GM12865 (cell line): ENCODE data around the gene MT1G.

Experiments
- DNase-seq: peaks from one replicate; pipeline ENCODE4 v3.0.0; 2010; ENCODE audit warnings: low read depth
- H3K4me3 ChIP-seq: 2 replicates; pipeline ENCODE4 v1.5.1; 2011; ENCODE audit warnings: mild to moderate bottlenecking, low read depth, low read length, control low read depth
- TF ChIP-seq, protein P1 (sequence below): IDR thresholded peaks from 2 replicates; pipeline ENCODE4 v1.5.1; 2011; ENCODE audit warnings: low read length, control low read depth, low read depth, inconsistent platforms; ENCODE audit not compliant: insufficient read depth; ENCODE audit errors: missing control alignments

Gene MT1G

DNA sequence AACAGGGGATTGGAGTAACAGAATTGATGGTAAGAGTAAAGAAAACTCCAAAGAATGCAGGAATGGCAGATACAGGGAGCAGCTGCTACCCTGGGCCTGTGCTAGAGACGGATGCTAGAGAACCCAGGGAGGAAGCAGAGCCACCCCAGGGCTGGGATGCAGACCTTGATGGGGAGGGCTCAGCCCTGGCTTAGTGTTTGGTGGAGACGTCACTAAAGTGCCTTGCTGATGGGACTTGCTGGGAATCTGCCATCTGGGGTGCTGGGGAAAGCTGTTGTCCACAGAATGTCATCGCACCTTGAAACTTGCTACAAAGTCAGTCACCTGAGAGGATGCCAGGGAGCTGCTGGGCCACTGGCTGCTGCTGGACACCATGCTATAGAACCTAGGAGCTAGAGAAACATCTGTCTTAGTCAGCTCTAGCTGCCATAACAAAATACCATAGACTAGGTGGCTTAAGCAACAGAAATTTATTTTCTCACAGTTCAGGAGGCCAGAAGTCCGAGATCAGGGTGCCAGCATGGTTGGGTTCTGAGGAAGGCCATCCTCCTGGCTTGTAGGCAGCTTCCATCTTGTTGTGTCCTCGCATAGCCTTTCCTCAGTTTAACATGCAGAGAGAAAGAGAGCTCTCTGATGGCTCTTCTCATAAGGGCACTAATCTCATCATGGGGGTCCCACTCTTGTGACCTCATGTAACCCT is 29.7 kb upstream of the MT1G start:
- H3K4me3 ChIP-seq: no peak overlapping the region
- TF ChIP-seq, protein P1, sequence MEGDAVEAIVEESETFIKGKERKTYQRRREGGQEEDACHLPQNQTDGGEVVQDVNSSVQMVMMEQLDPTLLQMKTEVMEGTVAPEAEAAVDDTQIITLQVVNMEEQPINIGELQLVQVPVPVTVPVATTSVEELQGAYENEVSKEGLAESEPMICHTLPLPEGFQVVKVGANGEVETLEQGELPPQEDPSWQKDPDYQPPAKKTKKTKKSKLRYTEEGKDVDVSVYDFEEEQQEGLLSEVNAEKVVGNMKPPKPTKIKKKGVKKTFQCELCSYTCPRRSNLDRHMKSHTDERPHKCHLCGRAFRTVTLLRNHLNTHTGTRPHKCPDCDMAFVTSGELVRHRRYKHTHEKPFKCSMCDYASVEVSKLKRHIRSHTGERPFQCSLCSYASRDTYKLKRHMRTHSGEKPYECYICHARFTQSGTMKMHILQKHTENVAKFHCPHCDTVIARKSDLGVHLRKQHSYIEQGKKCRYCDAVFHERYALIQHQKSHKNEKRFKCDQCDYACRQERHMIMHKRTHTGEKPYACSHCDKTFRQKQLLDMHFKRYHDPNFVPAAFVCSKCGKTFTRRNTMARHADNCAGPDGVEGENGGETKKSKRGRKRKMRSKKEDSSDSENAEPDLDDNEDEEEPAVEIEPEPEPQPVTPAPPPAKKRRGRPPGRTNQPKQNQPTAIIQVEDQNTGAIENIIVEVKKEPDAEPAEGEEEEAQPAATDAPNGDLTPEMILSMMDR: no peak
- DNase-seq: no peak

DNA sequence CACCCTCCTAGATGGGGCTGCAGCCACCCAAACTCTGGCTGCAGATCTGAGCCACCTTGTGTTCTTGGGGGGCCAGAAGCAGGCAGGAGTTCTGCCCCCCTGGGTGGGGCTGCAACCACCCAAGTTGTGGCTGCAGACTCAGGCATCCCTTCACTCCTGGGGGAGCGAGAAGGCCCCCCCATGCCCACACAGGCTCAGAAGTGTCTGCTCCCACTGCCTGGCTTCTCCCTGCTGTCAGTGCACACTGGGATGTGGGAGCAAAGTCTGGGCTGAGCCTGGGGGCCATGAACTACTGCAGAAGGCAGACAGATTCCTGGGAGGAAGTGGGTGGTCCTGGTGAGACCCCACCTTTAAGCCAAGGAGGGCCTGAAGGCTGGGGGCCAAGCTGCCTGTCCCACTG is 27.4 kb upstream of the MT1G start:
- no peak overlapping the region for H3K4me3 ChIP-seq
- no peak for DNase-seq
- TF ChIP-seq, protein P1: no peak

DNA sequence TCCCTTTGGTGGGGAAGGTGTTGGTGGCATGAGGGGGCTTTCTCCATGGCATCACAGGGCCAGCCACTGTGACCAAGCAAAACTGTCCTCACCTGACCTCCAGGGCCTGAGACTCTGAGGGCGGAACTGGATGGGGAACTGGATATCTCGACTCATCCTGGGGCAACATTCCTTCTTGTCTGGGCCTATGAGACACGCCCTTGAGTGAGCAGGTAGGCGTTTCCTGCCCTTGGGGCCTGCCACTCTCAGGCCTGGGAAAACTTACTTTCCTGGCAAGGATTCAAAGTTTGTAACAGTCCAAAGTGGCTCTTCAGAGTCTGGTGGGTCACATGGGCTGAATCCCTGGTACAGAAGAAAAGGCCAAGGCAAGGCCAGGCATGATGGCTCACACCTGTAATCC is 24.0 kb upstream of the MT1G start:
- no peak overlapping the region for H3K4me3 ChIP-seq
- no peak for DNase-seq
- TF ChIP-seq, protein P1: no peak

DNA sequence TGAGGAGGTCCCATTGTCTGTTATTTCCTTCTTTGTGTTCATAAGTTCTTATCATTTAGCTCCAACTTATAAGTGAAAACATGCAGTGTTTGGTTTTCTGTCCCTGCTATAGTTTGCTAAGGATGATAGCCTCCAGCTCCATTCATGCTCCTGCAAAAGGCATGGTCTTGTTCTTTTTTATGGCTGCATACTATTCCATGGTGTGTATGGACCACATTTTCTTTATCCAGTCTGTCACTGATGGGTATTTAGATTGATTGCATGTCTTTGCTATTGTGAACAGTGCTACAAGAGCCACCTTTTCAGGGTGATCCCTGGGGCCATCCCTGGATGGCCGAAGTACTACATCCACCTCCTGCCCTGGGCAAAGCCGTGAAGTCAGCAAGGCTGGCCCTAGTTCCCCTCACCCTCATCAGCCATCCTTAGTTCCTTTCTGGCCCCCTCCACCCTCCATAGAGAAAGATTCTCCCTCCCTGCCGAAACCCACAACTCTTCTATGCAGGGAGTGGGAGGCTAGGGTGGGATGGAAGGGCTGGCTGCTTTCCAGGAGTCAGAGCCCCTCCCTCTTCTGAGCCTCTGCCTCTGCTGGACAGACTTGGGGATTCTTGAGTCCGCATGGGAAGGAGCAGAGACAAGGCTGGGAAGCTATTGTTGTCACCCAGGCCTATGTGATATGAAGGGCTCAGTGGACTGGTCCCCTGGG is 22.7 kb upstream of the MT1G start:
- H3K4me3 ChIP-seq: no peak overlapping the region
- no peak for DNase-seq
- TF ChIP-seq, protein P1: no peak

DNA sequence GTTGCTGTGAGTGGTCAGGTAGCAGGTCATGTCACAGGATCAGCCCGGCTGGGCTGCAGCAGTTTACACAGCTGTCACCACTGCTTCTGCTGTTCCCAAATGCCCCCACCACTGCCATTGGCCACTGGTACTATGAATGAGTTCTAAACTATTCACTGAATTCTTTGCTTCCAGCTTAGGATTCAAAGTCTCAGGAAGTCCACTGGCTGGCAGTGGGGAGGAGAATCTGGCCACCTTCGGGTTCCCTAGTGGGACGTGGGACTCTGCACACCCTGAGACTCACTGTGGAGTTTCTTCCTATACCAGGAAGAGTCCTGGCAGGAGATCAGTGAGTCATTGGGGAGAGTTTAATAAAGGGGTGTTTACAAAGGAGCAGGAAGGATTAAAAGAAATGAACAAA is 21.3 kb upstream of the MT1G start:
- TF ChIP-seq, protein P1: no peak
- H3K4me3 ChIP-seq: no peak overlapping the region
- no peak for DNase-seq

GRCh38 chr16:56688762-56689161 is 20.9 kb upstream of the MT1G start:
- no peak for DNase-seq
- TF ChIP-seq, protein P1: no peak
- H3K4me3 ChIP-seq: no peak overlapping the region
